ENCODE measurements around the gene HYAL2.

- no peak for TF ChIP-seq CTCF (IDR thresholded peaks at IDR 0.05)
- no peak for TF ChIP-seq POLR2A (IDR thresholded peaks at IDR 0.05)
These were observed 34.9 kb upstream of the HYAL2 start for GRCh38 chr3:50357481-50357880.

Measured in right lobe of liver (tissue), 4 donors.